H1 (cell line): ENCODE measurements around the gene OLFM1. TPM values are rescaled to one million over a fixed set of nuclear protein-coding genes. Genes with fewer than 3 reads are reported as not detected.

Experiments used
- CTCF ChIA-PET: fragments of 300-600 bp; sonication (Branson Sonifier 250); formaldehyde crosslinking; loops from one replicate; lab custom pipeline; 2021; ENCODE audit not compliant: partially characterized antibody; lab: Charles Lee
- POLR2A ChIA-PET: fragments of 300-600 bp; sonication (Branson Sonifier 250); formaldehyde crosslinking; loops from one replicate; lab custom pipeline; 2021; ENCODE audit warnings: inconsistent platforms; ENCODE audit not compliant: partially characterized antibody; lab: Charles Lee
- DNase-seq, 2 experiments: peaks; one replicate each; pipeline versions ENCODE4 v3.0.0 to v3.0.0-alpha.2; 2010 to 2022; ENCODE audit warnings: low spot score in 2 of 2, low read depth in 1 of 2, mixed read lengths in 1 of 2
- FAIRE-seq: peaks from 2 replicates; lab custom pipeline; 2011; peaks lifted over from hg19 to GRCh38; lab: Jason Lieb, UNC
- H2AFZ ChIP-seq: 2 replicates; pipeline ENCODE4 v1.8.1; 2012; ENCODE audit warnings: low read length, inconsistent platforms
- H2AK5ac ChIP-seq: 2 replicates; pipeline ENCODE4 v1.6.1; 2013; ENCODE audit warnings: low read depth, low read length
- H2BK120ac ChIP-seq: replicated peaks from 2 replicates; pipeline ENCODE3; 2013; ENCODE audit warnings: low read depth, low read length, inconsistent platforms
- H2BK12ac ChIP-seq: 2 replicates; pipeline ENCODE4 v1.6.1; 2013; ENCODE audit warnings: low read depth, low read length
- H2BK15ac ChIP-seq: 2 replicates; pipeline ENCODE4 v1.6.1; 2013; ENCODE audit warnings: low read length
- H2BK20ac ChIP-seq: 2 replicates; pipeline ENCODE4 v1.6.1; 2013; ENCODE audit warnings: low read length
- H2BK5ac ChIP-seq: 2 replicates; pipeline ENCODE4 v1.6.1; 2013; ENCODE audit warnings: low read depth, low read length
- H3K14ac ChIP-seq: 2 replicates; pipeline ENCODE4 v1.6.1; 2013; ENCODE audit warnings: inconsistent platforms; ENCODE audit not compliant: insufficient read length
- H3K18ac ChIP-seq: 2 replicates; pipeline ENCODE4 v1.6.1; 2013; ENCODE audit warnings: low read length; ENCODE audit errors: extremely low read depth
- H3K23ac ChIP-seq: 2 replicates; pipeline ENCODE4 v1.6.1; 2013; ENCODE audit warnings: inconsistent platforms; ENCODE audit not compliant: insufficient read length
- H3K23me2 ChIP-seq: 2 replicates; pipeline ENCODE4 v1.6.1; 2013; ENCODE audit warnings: low read depth, low read length
- H3K27ac ChIP-seq: 2 replicates; pipeline ENCODE4 v1.6.1; 2011; ENCODE audit warnings: low read depth, low read length, inconsistent platforms
- H3K27me3 ChIP-seq, 4 experiments: replicated peaks in 1 of 4; 1 replicate in 1 of 4; 2 replicates in 3 of 4; pipeline versions ENCODE4 v1.6.1 to v1.8.1; 2011 to 2013; ENCODE audit warnings: low read length in 3 of 4, mild to moderate bottlenecking in 3 of 4, inconsistent platforms in 2 of 4, mixed read lengths in 2 of 4, moderate library complexity in 1 of 4; ENCODE audit not compliant: control insufficient read depth in 3 of 4, insufficient read depth in 3 of 4; ENCODE audit errors: extremely low read depth in 1 of 4
- H3K36me3 ChIP-seq, 4 experiments: 2 replicates each; pipeline versions ENCODE4 v1.6.1 to v1.8.1; 2011 to 2013; ENCODE audit warnings: mild to moderate bottlenecking in 4 of 4, low read length in 3 of 4, moderate library complexity in 2 of 4, control low read depth in 1 of 4, inconsistent platforms in 1 of 4; ENCODE audit not compliant: insufficient read depth in 4 of 4, control insufficient read depth in 2 of 4
- H3K4ac ChIP-seq: replicated peaks from 2 replicates; pipeline ENCODE3; 2013; ENCODE audit warnings: low read length, low read depth, mixed read lengths, inconsistent platforms; ENCODE audit not compliant: insufficient read length
- H3K4me1 ChIP-seq, 4 experiments: replicated peaks in 1 of 4; 1 replicate in 1 of 4; 2 replicates in 3 of 4; pipeline versions ENCODE4 v1.6.1 to v1.8.1; 2011 to 2013; ENCODE audit warnings: low read length in 3 of 4, inconsistent platforms in 2 of 4, mixed read lengths in 1 of 4; ENCODE audit not compliant: insufficient read depth in 4 of 4, control insufficient read depth in 3 of 4
- H3K4me2 ChIP-seq, 2 experiments: 2 replicates each; pipeline versions ENCODE4 v1.6.1 to v1.8.1; 2011 to 2013; ENCODE audit warnings: low read depth in 2 of 2, low read length in 2 of 2, control low read depth in 1 of 2, inconsistent platforms in 1 of 2, mild to moderate bottlenecking in 1 of 2; ENCODE audit not compliant: insufficient read depth in 1 of 2
- H3K4me3 ChIP-seq, 4 experiments: fragments of 200-600, 300-600 bp in 1 of 4; sonication (generic), shearing (Covaris generic), sonication (Bioruptor Twin) in 1 of 4; 2 replicates each; pipeline versions ENCODE4 v1.5.1 to v1.8.1; 2011 to 2016; ENCODE audit warnings: low read length in 4 of 4, low read depth in 3 of 4, control low read depth in 2 of 4, inconsistent platforms in 2 of 4, mild to moderate bottlenecking in 2 of 4, mixed read lengths in 1 of 4, moderate library complexity in 1 of 4; ENCODE audit not compliant: insufficient read depth in 2 of 4; ENCODE audit errors: extremely low read depth in 1 of 4
- H3K56ac ChIP-seq: replicated peaks from 2 replicates; pipeline ENCODE3; 2013; ENCODE audit warnings: low read depth, mild to moderate bottlenecking, mixed read lengths, low read length, inconsistent platforms; ENCODE audit not compliant: insufficient read length
- H3K79me1 ChIP-seq: 2 replicates; pipeline ENCODE4 v1.6.1; 2013; ENCODE audit warnings: low read depth, low read length, control low read depth
- H3K79me2 ChIP-seq, 2 experiments: 2 replicates each; pipeline versions ENCODE4 v1.6.1 to v1.8.1; 2012 to 2013; ENCODE audit warnings: low read length in 2 of 2, mild to moderate bottlenecking in 2 of 2, inconsistent platforms in 1 of 2; ENCODE audit not compliant: insufficient read depth in 2 of 2, control insufficient read depth in 1 of 2
- H3K9ac ChIP-seq, 4 experiments: replicated peaks in 1 of 4; 1 replicate in 1 of 4; 2 replicates in 3 of 4; pipeline versions ENCODE4 v1.6.1 to v1.8.1; 2011 to 2013; ENCODE audit warnings: low read depth in 3 of 4, low read length in 3 of 4, control low read depth in 2 of 4, mild to moderate bottlenecking in 2 of 4, moderate library complexity in 2 of 4, inconsistent platforms in 1 of 4; ENCODE audit errors: extremely low read depth in 1 of 4
- H3K9me3 ChIP-seq, 2 experiments: 2 replicates each; pipeline versions ENCODE4 v1.6.1 to v1.8.1; 2012 to 2013; ENCODE audit warnings: mild to moderate bottlenecking in 2 of 2, moderate library complexity in 2 of 2, control low read depth in 1 of 2, inconsistent platforms in 1 of 2, low read depth in 1 of 2, low read length in 1 of 2, mixed read lengths in 1 of 2; ENCODE audit not compliant: insufficient read depth in 2 of 2
- H4K20me1 ChIP-seq, 2 experiments: replicated peaks in 1 of 2; 2 replicates each; pipeline versions ENCODE3 to v1.8.1; 2011 to 2013; ENCODE audit warnings: inconsistent platforms in 2 of 2, low read length in 2 of 2, mild to moderate bottlenecking in 1 of 2; ENCODE audit not compliant: insufficient read depth in 2 of 2, control insufficient read depth in 1 of 2
- H4K5ac ChIP-seq: 2 replicates; pipeline ENCODE4 v1.6.1; 2013; ENCODE audit warnings: low read length, low read depth, mixed read lengths, inconsistent platforms; ENCODE audit not compliant: insufficient read length
- H4K8ac ChIP-seq: 2 replicates; pipeline ENCODE4 v1.8.0; 2013; ENCODE audit warnings: mild to moderate bottlenecking, moderate library complexity, low read length, inconsistent platforms; ENCODE audit not compliant: insufficient read depth; ENCODE audit errors: extremely low read depth
- H4K91ac ChIP-seq: replicated peaks from 2 replicates; pipeline ENCODE3; 2013; ENCODE audit warnings: low read length, mixed read lengths, inconsistent platforms; ENCODE audit not compliant: insufficient read length
- BACH1 ChIP-seq: IDR thresholded peaks from 2 replicates; pipeline ENCODE4 v1.6.1; 2012; ENCODE audit warnings: low read length, improper control_type of control experiment
- CBX8 ChIP-seq: fragments of 300-800, 300-1000 bp; sonication (generic); IDR thresholded peaks from 2 replicates; pipeline ENCODE4 v1.7.1; 2016; ENCODE audit warnings: low read depth, low read length, borderline replicate concordance
- FOSL1 ChIP-seq: IDR thresholded peaks from 2 replicates; pipeline ENCODE4 v1.6.1; 2011; ENCODE audit warnings: mild to moderate bottlenecking, low read depth, low read length, moderate library complexity; ENCODE audit not compliant: insufficient read depth
- USF2 ChIP-seq: IDR thresholded peaks from 2 replicates; pipeline ENCODE4 v1.6.1; 2011; ENCODE audit warnings: low read length, improper control_type of control experiment
- WGBS, 2 experiments: shearing (Covaris generic) in 1 of 2; methylation state at CpG; one replicate each; pipeline versions ENCODE4 v1.1.6 to v1.1.7; 2013 to 2015; ENCODE audit warnings: low lambda C conversion rate in 2 of 2, mixed read lengths in 2 of 2, inconsistent platforms in 1 of 2, low coverage in 1 of 2, missing lambda C conversion rate in 1 of 2; ENCODE audit not compliant: insufficient replicate concordance in 2 of 2, insufficient coverage in 1 of 2, insufficient read length in 1 of 2; ENCODE audit errors: extremely low coverage in 1 of 2, missing lambda C conversion rate in 1 of 2; 5-methylcytosine and 5-hydroxymethylcytosine counted together
- polyA plus RNA-seq, 7 experiments: library from polyadenylated mRNA; depleted of rRNA in 3 of 7; stranded (reverse) in 5 of 7; unstranded in 2 of 7; fragments of >200 nt in 5 of 7; fragments of 200-250 nt in 2 of 7; gene quantifications; 1 replicate in 5 of 7; 2 replicates in 1 of 7; 4 replicates in 1 of 7; pipeline versions ENCODE4 v1.2.1 to v1.2.3, GENCODE V29; 2011 to 2013; ENCODE audit warnings: missing spikeins in 2 of 7, mixed read lengths in 2 of 7
- total RNA-seq: library from RNA; stranded (reverse); fragmentation: NEBNext Ultra II Directional; extraction: Animal tissue kit (Norgen Biotek cat#: 25700); gene quantifications from 2 replicates; pipeline ENCODE4 v1.2.1, GENCODE V29; 2021

Gene OLFM1
- total and polyA plus RNA-seq, 2 of the 8 experiments (the other 6 are each of a cell fraction or from before 2014, with no cell fraction given): 53.0 to 53.4 TPM

- Histone ChIP-seq H4K5ac (no peak overlapping the region), H3K27me3 (no peaks in the 10 kb centered on the region), H4K8ac (no peak overlapping the region), H3K18ac (no peak overlapping the region), H3K9ac (no peak overlapping the region), H3K9me3 (no peaks in the 10 kb centered on the region), H4K91ac (no peak overlapping the region), H2BK120ac (no peak overlapping the region), H3K4me1 (no peaks in the 10 kb centered on the region; a peak in 2 of 7 replicates), H2BK20ac (no peak overlapping the region), H4K20me1 (peaks cover 0 to 5% of the 10 kb centered on the region in 2 experiments), H3K23me2 (no peaks in the 10 kb centered on the region), H3K14ac (no peak overlapping the region), H2AFZ (no peak overlapping the region), H3K56ac (no peak overlapping the region), H2BK15ac (no peak overlapping the region), H3K79me2 (no peaks in the 10 kb centered on the region), H2BK12ac (no peak overlapping the region), H3K36me3 (peaks cover 0 to 18% (median 10%) of the 10 kb centered on the region in 4 experiments; a peak in 5 of 8 replicates), H3K4me2 (no peak overlapping the region), H3K23ac (no peak overlapping the region), H2BK5ac (no peak overlapping the region), H3K4ac (no peak overlapping the region), H2AK5ac (no peak overlapping the region), H3K4me3 (no peak overlapping the region), H3K27ac (no peak overlapping the region), H3K79me1 (no peaks in the 10 kb centered on the region)
- ChIA-PET POLR2A (no interaction called here), CTCF (interaction anchor here (1.1 to 1.9 kb wide), 3 partner anchors 13 to 170 kb away, joined by 3 to 6 read pairs (median 5); no protein-coding TSS in a partner anchor)
- FAIRE-seq (no peak), DNase-seq (no peak)
- WGBS, 2 experiments: 93% methylated on average over 11 of the region's 11 CpGs; no CpG with 5 or more reads in 1 of the 2 experiments
- TF ChIP-seq USF2 (no peak), FOSL1 (no peak), BACH1 (no peak), CBX8 (no peak)
Observed at GRCh38 chr9:135101486-135101885, 14.0 kb downstream of the OLFM1 start.
